SK-N-MC (cell line): ENCODE data around the gene PDZD2.

Experiments
- EZH2 ChIP-seq: fragments of 200-600 bp; sonication (generic); IDR thresholded peaks from one replicate; pipeline ENCODE4 v1.6.1; 2017; ENCODE audit warnings: antibody characterized with exemption
- FOXP2 ChIP-seq: optimal IDR thresholded peaks from 2 replicates; pipeline ENCODE3; 2011; ENCODE audit warnings: mild to moderate bottlenecking, moderate library complexity; ENCODE audit not compliant: insufficient read depth; ENCODE audit errors: extremely low read length, control extremely low read depth
- POLR2AphosphoS5 ChIP-seq: IDR thresholded peaks from 2 replicates; pipeline ENCODE4 v1.6.1; 2012; ENCODE audit warnings: mild to moderate bottlenecking, low read depth, low read length, borderline replicate concordance

DNA sequence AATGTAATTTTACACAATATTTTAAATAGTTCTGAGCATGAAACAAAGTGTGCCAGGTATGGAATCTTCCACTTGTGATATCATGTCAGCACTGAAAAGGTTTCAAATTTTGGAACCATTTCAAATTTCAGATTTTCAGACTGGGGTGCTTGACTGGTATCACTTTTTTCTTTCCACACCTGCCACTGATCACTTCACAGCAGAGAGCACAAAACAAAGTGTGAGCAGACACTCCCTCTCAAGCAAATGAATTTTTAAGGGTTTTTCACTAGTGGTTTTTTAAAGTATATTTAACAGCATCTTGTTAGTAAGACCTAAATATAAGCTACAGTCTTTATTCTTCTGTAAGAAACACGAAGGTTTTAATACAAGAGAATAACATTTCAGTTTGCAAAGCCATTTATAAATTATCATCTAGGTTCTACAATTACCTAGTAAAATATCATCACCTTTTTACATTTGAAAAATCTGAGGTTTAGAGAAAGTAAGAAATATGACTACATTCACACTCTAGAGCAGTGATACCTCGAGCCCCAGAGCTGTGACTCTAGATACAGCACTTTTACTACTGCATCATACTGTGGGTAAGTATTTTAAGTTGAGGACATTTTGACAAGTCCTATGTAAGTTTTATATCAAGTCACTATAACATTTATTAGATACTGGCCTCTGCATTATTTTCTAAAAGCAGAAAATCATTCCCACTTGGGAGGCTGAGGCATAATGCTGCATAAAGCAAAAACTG is 520.6 kb downstream of the PDZD2 start:
- TF ChIP-seq EZH2 (no peak), POLR2AphosphoS5 (no peak), FOXP2 (no peak)
